CMK (cell line): ENCODE measurements around the gene PSME1.
"Not testable (repeated sequence)": the region's sequence is repeated elsewhere in the genome, so short reads cannot be mapped to it uniquely, and the experiment has no call there.

Source experiments
- DNase-seq: peaks from one replicate; pipeline ENCODE4 v3.0.0-alpha.2; 2010; ENCODE audit warnings: low read depth

The PSME1 gene

DNA sequence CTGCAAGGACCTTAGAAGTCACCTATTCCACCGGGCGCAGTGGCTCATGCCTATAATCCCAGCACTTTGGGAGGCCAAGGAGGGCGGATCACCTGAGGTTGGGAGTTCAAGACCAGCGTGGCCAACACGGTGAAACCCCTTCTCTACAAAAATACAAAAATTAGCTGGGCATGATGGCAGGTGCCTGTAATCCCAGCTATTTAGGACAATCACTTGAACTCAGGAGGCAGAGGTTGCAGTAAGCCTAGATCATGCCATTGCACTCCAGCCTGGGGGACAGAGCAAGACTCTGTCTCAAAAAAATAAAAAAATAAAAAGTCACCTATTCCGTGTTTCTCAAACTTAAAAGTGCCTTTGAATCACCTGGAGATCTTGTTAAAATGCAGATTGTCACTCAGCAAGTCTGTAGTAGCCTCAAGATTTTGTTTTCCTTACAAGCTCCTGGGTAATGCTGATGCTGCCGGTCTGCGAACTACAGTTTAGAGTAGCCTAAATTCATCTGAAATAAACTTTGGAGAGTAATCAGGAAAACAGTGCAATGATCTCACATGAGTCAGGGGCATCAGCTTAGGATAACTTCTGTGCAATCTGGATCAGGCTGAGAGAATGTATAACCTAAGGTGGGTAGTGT, 30.3 kb upstream of the PSME1 start:
- not testable (repeated sequence) for DNase-seq

DNA sequence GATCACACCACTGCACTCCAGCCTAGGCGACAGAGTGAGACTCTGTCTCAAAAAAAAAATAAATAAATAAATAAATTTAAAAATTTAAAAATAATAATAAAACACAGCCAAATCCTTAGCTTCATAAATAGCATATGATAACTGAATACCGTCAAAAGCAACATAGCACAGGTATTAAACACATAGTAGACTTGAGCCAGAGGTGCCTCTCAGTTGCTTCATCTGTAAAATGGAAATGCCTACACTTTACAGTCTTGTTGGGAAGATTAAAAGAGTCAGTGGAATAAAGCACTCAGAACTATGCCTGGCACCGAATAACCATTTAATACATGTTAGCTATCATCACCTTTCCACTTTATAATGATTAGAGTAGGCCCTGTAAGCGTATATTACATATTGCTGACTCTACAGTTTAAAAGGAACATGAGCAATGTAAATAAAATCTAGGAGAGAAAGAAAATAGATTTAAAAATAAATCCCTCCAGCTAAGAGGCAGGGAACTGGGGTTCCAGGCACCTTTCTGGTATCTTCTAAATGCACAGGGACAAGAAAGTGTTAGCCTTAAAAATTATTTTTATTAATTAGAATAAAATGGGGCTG, 29.2 kb upstream of the PSME1 start:
- no peak for DNase-seq

DNA sequence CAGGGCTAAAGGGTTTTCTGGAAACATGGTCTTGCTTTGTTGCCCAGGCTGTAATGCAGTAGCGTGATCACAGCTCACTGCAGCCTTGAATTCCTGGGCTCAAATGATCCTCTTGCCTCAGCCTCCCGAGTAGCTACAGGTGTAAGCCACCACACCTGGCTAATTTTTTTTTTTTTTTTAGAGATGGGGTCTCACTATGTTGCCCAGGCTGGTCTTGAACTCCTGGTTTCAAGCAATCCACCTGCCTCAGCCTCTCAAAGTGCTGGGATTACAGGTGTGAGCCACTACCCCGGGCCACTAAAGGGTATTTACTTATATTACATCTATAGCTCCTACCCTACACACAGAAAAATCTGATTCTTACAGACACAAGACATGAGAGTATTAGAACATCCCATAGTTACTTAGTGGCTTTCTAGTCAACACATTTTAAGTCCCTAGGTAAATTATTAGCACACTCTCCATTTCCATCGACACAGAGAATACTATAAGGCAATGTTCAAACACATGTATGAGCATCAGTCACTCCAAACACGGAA, 27.6 kb upstream of the PSME1 start:
- DNase-seq = no peak

DNA sequence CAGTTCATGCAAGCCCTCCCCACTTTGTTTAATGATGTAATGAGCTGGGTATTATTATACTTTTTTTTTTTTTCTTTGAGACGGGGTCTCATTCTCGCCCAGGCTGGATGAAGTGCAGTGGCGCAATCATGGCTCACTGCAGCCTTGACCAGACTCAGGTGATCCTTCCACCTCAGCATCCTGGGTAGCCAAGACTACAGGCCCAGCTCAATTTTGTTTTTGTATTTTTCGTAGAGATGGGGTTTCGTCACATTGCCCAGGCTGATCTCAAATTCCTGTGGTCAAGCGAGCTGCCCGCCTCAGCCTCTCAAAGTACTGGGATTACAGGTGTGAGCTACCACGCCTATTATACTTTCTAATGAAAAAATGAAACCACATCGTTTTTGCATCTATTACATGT, 25.9 kb upstream of the PSME1 start:
- no peak for DNase-seq

DNA sequence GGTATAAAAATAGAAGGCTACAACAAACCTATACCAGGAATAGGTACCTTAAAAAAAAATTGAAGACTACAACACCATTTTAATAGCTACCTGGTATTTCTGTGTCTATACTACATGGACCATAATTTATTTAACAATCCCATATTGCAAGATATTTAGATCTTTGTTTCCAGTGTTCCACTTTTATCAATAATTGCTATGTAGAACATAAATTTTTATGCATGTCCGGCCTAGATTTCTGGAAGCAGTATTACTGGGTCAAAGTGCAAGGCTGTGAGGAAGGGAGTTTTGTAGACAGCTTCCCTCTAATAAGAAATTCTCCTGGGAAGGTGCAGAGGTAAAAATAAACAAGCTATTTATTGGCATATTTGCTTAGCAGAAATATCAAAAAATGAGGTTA, 25.5 kb upstream of the PSME1 start:
- no peak for DNase-seq

DNA sequence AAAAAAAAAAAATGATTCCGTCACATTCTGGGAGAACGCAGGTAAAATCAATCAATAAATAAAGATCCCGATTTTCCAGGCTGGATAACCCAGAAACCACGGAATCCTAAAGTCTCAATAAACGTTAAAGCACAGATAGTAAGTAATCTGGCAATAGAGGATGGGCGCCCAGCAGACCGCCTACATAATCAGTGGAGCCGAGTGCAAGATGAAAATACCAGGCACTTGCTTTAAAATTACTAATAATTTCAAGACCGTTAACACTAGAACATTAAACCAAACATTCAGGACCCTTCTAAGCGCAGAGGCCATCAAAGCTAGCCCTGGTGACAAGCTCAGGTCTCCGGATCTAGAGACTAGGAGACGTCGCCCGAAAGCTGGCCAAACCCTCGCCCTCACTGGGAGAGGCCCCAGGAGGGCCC, 22.6 kb upstream of the PSME1 start:
- no peak for DNase-seq

DNA sequence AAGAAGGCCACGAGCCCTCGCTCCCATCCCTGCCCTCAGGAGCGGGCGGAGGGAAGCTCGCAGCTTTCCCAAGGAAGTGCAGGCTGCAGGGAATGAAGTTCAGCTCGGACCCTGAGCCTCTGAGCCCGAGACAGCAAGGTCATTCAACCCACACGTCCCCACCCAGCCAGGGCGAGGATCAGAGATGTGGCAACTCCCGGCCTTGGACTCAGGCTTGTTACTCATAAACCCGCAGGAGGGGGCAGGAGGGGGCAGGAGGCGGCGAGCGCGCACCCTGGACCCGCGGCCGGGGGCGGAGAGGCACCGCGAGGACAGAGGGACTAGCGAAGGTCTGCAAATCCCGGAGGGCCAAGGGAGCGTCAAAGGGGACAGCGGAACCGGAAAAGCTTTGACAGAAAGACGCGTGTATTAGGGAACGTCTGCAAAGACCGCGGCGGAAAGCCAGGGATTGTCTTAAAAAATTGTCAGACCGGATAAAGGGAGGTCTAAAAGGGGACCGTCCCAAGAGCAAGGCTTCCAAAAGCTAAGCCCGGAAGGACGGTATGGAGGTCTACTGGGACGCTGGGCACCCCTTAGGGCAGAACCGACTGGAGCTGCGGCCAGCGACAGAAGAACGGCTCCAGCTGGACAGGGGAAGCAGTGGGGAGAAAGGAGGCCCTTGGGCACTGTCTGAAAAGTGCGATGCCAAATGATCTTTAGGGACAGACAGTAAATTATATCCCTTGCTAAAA, 22.0 kb upstream of the PSME1 start:
- peak; percentile 47 for DNase-seq

DNA sequence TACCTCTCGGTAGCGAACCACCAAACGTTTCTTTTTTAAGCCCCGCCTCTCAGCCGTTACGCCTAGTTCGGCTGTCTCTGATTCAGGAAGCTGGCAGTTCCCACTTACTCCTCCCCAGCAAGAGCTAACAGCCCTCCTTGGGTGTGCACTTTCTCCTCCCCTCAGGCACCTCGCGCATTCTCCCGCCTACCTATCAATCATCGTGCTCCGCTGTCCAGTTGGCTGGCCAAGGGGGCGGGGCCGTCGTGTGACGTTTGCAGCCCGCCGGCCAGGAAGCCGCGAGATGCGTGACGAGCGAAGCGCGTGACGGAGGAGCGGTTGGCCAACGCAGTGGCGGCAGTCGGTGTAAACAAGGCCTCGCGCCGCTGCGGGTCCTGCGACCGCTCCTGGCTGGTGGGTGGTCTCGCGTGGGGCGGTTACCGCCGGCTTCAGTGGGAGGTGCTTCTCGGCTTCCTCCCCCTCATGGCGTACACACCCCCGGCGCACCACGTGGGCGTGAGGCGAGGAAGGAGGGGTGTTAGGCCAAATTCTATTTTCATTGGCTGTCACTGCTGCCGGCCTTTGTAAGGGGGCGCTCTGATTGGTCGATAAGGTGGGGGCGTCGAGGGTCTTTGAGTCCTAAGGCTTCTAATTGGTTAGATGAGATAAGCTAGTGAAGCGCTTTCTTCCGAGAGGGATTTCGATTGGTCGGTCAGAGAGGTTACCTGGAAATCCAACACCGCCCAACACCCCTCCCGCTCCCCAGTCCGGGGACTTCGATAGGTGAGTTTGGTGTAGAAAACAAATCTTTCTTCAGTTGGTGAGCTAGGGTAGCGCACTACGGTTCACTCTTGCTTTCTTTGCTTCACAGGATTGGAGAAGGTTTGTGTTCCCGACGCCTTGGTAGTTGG, 21.2 kb upstream of the PSME1 start, which contains the start of the genes DCAF11 and NRL:
DCAF11 (plus strand) TSS at position 246 of the 890 bp plus-strand sequence. CDS start 818 bp downstream, outside the sequence.
NRL (minus strand) TSS at position 418 of the 890 bp plus-strand sequence. CDS start 32,101 bp downstream, outside the sequence.
- peak; percentile 95 for DNase-seq

DNA sequence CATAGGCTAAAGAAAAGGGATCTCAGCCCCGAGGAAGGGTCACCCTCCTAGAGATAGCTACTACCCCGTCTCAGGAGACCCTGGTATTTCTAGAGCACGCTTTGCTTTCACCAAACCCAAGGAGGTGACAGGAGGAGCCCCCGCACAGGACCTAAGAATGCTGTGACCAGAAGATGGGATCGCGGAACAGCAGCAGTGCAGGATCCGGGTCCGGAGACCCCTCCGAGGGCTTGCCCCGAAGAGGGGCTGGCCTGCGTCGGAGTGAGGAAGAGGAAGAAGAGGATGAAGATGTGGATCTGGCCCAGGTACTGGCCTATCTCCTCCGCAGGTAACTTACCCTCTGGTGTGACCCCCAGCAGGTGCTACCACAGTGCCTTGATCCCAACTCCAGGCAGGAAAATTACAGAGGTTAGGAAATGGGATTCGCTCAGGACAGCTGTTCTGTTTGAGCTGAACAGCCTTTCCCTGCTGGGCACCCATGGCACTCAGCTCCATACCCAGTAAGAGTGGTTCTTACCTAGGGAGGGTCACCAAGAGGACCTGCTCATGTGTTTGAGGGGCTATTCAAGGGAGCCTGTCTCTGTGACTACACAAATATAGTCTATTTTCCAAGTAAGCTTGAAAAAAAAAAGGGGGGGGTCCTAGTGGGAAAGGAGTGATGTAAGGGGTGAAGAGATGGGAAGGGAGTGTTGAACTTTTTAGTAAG, 20.4 kb upstream of the PSME1 start:
- DNase-seq = no peak

DNA sequence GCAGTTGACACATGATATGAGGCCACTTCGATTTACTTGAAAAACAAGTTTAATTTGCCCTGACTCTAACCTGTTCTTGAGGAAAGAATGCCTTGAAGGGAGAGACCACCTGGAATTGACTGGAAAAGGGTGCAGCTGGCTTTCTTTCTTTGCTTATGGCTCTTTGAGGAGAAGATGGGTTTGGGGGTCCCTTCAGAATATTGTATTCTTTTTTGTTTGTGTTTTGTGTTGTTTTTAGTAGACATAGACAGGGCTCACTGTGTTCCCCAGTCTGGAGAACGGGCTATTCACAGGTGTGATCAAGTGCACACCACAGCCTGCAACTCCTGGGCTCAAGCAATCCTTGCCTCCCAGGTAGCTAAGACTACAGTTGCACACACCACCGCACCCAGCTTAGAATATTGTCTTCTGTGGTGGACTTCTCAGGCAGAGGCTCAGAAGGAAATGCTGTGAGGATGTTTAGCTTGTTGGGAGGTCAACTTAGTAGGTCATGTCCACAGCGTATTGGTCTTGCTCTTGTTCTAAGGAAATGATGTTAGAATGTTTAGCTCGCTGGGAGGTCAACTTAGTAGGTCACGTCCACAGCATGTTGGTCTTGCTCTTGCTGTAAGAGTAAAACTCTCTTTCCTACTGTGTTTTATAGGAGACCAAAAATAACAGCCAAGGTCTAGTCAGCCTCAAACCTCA, 19.7 kb upstream of the PSME1 start:
- DNase-seq = no peak

DNA sequence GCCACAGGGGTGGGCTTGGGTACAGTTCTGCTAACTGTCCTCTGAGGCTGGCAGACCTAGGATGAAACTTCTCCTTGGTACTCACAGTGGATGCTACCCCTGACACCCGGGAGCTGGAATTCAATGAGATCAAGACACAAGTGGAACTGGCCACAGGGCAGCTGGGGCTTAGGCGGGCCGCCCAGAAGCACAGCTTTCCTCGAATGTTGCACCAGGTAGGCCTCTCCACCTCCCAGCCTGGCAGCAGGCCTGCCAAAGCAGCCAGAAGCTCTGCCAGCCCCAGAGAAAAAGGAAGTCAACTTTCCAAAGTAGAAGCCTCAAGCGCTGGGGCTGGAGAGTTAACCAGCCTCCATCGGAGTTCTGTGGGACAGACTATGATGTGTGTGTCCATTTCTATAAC, 18.8 kb upstream of the PSME1 start:
- DNase-seq = no peak

DNA sequence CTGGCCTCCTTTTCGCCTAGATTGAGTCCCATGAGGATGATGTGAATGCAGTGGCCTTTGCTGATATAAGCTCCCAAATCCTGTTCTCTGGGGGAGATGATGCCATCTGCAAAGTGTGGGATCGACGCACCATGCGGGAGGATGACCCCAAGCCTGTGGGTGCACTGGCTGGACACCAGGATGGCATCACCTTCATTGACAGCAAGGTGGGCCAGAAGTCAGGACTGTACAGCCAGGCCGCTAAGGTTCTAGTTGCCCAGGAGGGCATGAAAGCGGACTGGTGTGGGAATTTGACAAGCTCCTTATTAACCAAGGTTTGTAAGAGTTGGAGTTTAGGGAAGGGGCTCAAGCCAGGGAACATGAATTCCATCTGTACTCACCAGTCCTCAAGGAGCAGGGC, 16.3 kb upstream of the PSME1 start:
- no peak for DNase-seq

DNA sequence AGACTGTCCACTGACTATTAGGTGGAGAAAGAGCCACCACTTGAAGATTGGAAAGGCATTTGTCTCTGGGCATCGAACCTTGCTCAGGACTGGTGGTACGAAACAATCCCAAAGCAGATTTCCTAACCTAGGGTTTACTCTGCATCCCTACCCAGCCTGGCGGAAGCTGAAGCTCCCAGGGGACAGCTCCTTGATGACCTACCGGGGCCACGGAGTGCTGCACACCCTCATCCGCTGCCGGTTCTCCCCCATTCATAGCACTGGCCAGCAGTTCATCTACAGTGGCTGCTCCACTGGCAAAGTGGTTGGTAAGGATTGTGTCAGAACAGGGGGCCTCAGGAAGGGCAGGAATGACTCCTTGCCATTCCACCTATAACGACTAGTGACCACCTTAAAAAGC, 14.8 kb upstream of the PSME1 start:
- no peak for DNase-seq

DNA sequence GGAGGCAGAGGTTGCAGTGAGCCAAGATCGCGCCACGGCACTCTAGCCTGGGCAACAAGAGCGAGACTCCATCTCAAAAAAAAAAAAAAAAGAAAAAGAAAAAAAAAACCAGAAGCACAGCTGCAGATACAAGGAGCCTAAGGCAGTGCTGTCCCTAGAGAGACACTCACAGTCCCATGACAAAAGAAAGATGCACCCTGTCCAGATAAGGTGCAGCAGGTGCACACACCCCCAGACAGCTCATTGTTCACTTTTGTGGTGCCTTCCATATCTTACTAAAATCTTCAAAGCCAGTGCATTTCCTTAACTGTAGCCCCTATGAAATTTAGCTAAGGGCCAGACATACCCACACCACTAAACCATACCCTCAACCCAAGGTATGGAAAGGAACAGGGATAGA, 13.6 kb upstream of the PSME1 start:
- DNase-seq = no peak

DNA sequence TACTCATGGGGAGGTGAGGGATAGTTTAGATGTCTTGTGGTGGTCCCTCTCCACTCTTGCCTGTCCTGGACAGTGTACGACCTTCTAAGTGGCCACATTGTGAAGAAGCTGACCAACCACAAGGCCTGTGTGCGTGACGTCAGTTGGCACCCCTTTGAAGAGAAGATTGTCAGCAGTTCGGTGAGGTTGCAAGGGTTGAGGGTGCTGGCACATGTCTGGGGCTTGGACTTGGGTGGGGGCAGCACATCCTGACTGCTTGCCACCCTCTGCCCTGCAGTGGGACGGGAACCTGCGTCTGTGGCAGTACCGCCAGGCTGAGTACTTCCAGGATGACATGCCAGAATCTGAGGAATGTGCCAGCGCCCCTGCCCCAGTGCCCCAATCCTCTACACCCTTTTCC, 13.1 kb upstream of the PSME1 start:
- DNase-seq = no peak

DNA sequence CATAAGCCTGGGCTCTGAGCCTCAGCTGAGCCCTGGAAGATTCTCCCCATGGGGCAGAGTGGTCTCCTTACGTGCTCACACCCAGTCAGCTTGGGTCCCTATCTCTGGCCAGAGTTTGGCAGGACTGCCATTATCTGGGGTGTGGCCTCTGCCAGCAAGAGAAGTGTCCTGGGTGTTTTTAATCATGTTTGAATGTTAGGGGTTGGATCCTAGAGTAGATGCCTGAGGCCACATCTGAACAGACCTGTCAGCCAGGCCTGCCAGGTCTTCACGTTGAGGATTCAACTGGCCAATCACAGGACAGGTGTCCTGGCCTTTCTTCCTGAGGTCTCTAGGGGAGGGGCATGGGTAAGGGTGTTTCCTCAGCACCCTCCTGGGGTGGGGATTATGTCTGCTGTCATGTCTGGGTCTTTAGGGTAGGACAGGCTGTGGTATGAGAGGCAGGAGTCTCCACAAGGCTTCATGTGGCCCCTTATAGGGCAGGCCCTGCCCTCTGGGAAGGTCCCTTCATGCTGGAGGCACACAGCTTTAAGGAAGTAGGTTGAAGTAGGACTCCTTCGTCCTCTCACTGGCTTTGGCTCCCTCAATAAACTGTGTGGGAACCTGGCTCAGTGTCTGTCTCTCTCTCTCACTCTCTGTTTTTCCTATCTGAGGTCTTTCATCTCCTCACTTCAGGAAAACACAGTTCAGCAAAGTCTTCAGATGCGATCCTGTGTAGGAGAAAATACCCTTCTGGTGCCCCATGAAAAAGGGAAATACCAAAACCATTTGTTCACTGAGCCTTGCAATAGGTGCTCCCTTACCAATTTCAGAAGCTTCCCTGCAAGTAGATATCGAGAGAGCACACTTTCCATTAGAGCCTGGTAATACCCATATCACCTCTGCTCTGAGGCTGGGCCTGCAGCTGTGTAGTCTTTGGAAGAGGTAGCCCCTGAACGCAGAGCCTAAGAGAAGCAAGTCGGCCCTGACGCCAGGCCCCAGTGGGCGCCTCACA, 12.3 kb upstream of the PSME1 start:
- DNase-seq = no peak

DNA sequence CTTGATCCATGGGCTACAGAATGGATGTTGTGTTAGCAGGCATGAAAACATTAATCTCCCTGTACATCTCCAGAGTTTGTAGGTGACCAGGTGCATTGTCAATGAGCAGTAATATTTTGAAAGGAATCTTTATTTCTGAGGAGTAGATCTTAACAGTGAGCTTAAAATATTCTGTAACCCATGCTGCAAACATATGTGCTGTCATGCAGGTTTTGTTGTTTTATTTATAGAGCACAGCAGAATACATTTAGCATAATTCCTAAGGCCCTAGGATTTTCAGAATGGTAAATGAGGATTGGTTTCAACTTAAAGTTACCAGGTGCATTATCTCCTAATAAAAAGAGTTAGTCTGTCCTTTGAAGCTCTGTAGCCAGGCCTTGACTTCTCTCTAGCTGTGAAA, 9.1 kb upstream of the PSME1 start:
- no peak for DNase-seq

DNA sequence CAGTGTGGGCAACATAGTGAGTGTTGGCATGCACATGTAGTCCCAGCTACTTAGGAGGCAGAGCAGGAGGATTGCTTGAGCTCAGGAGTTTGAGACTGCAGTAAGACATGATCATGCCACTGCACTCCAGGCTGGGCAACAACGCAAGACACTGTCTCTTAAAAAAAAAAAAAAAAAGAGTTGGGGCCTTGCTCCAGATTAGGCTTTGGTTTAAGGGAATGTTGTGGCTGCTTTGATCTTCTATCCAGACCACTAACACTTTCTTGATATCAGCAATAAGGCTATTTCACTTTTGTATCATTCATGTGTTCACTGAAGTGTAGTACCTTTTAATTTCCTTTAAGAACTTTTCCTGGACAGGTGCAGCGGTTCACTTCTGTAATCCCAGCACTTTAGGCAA, 8.3 kb upstream of the PSME1 start:
- DNase-seq = no peak

DNA sequence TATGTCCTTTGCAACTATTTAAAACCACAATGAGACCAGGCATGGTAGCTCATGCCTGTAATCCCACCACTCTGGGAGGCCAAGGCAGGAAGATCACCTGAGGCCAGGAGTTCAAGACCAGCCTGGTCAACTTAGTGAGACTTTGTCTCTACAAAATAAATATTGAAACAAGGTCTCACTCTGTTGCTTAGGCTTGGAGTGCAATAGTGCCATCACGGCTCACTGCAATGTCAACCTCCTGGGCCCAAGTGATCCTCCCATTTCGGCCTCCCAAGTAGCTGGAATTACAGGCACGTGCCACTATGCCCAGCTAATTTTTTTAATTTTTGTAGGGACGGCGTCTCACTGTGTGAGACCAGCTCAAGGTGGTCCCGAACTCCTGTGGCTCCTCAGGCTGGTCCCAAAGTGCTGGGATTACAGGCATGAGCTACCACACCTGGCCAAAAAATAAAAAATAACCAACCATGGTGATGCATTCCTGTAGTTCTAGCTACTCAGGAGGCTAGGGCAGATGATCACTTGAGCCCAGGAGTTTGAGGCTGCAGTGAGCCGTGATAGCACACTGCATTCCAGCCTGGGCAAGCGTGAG, 6.5 kb upstream of the PSME1 start:
- DNase-seq = no peak
